Osteoblast (primary cell): ENCODE data around the gene UBR3. TPM values are rescaled to one million over a fixed set of nuclear protein-coding genes. Genes with fewer than 3 reads are reported as not detected.

ENCODE experiments used
- DNase-seq: peaks from one replicate; pipeline ENCODE4 v3.0.0; 2011; ENCODE audit warnings: low spot score, mixed read lengths; ENCODE audit not compliant: insufficient read length; ENCODE audit errors: missing footprints
- H2AFZ ChIP-seq: 2 replicates; pipeline ENCODE4 v1.6.0; 2011; ENCODE audit warnings: mild to moderate bottlenecking, low read length
- H3K27ac ChIP-seq: 2 replicates; pipeline ENCODE4 v1.5.1; 2011; ENCODE audit warnings: mild to moderate bottlenecking, low read depth, low read length, moderate library complexity
- H3K27me3 ChIP-seq: 2 replicates; pipeline ENCODE4 v1.6.0; 2012; ENCODE audit warnings: mild to moderate bottlenecking, control low read depth, inconsistent platforms, low read length, moderate library complexity; ENCODE audit not compliant: insufficient read depth
- H3K36me3 ChIP-seq: 2 replicates; pipeline ENCODE4 v1.5.1; 2011; ENCODE audit warnings: mild to moderate bottlenecking, low read length, control low read depth, moderate library complexity; ENCODE audit not compliant: insufficient read depth
- H3K4me1 ChIP-seq: 2 replicates; pipeline ENCODE4 v1.5.1; 2011; ENCODE audit warnings: mild to moderate bottlenecking, low read length, control low read depth, moderate library complexity; ENCODE audit not compliant: insufficient read depth
- H3K4me2 ChIP-seq: 2 replicates; pipeline ENCODE4 v1.6.0; 2011; ENCODE audit warnings: mild to moderate bottlenecking, low read length; ENCODE audit not compliant: insufficient read depth
- H3K4me3 ChIP-seq: fragments of 200-600 bp; sonication (generic); 3 replicates; pipeline ENCODE4 v1.5.1; 2012; ENCODE audit warnings: mild to moderate bottlenecking, low read length, inconsistent platforms; ENCODE audit not compliant: insufficient read depth
- H3K79me2 ChIP-seq: 2 replicates; pipeline ENCODE4 v1.6.0; 2012; ENCODE audit warnings: mild to moderate bottlenecking, low read length, control low read depth, inconsistent platforms; ENCODE audit not compliant: insufficient read depth
- H3K9me3 ChIP-seq: 2 replicates; pipeline ENCODE4 v1.5.1; 2011; ENCODE audit warnings: low read depth, low read length, control low read depth
- H4K20me1 ChIP-seq: 2 replicates; pipeline ENCODE4 v1.6.0; 2012; ENCODE audit warnings: mild to moderate bottlenecking, low read length, control low read depth; ENCODE audit not compliant: insufficient read depth
- CTCF ChIP-seq: IDR thresholded peaks from 2 replicates; pipeline ENCODE4 v1.5.1; 2011; ENCODE audit warnings: mild to moderate bottlenecking, low read depth, low read length, moderate library complexity; ENCODE audit errors: extremely low read depth
- total RNA-seq: library from RNA; depleted of rRNA; stranded (reverse); fragments of >200 nt; gene quantifications from 2 replicates; pipeline ENCODE4 v1.2.3, GENCODE V29; 2012

Gene UBR3
- total RNA-seq, 1 donor: 42.7 TPM

DNA sequence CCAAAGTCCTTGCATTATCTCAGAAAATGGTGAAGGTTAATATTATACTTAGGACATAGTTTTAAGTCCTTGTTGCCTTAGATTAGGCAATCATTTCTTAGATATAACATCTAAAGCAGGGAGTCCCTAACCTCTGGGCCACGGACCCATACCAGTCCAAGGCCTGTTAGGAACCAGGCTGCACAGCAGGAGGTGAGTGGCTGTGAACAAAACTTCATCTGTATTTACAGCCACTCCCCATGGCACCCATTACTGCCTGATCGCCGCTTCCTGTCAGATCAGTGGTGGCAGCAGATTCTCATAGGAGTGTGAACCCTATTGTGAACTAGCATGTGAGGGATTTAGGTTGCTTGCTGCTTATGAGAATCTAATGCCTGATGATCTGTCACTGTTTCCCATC lies 264.2 kb downstream of the UBR3 start:
- H2AFZ ChIP-seq: no peak overlapping the region
- DNase-seq: no peak
- H4K20me1 ChIP-seq: no peaks in the 10 kb centered on the region
- no peak overlapping the region for H3K27ac ChIP-seq
- no peak overlapping the region for H3K4me2 ChIP-seq
- H3K27me3 ChIP-seq: no peaks in the 10 kb centered on the region
- no peaks in the 10 kb centered on the region for H3K79me2 ChIP-seq
- TF ChIP-seq CTCF: no peak
- H3K36me3 ChIP-seq: no peaks in the 10 kb centered on the region
- no peak overlapping the region for H3K4me3 ChIP-seq
- no peaks in the 10 kb centered on the region for H3K9me3 ChIP-seq
- no peaks in the 10 kb centered on the region for H3K4me1 ChIP-seq

DNA sequence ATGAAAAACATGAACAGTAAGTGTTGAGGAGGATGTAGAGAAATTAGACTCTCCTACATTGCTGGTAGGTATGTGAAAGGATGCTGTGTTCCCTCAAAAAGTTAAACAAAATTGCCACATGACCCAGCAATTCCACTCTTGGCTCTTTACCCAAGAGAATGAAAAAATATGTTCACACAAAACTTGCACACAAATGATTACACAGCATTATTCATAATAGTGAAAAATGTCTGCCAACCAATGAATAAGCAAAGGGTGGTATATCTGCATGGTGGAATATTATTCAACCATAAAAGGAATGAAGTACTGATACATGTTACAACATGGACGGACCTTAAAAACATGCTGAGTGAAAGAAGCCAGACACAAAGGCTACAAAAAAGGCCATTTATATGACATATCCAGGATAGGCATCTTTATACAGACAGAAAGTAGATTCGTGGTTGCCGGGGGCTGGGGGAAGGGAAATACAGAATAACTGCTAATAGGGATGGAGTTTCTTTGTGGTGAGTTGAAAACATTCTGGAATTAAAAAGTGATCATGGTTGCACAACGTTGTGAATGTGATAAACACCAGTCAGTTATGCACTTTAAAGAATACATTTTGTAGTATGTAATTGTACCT lies 265.3 kb downstream of the UBR3 start:
- DNase-seq: no peak

GRCh38 chr2:170095380-170095779 lies 268.1 kb downstream of the UBR3 start:
- Histone ChIP-seq H3K36me3 (no peaks in the 10 kb centered on the region), H3K27ac (no peak overlapping the region), H3K4me1 (no peaks in the 10 kb centered on the region), H3K4me2 (no peak overlapping the region), H3K27me3 (no peaks in the 10 kb centered on the region), H3K4me3 (no peak overlapping the region), H2AFZ (no peak overlapping the region), H3K9me3 (no peaks in the 10 kb centered on the region), H3K79me2 (no peaks in the 10 kb centered on the region), H4K20me1 (no peaks in the 10 kb centered on the region)
- TF ChIP-seq CTCF: no peak
- no peak for DNase-seq

More for the DNA sequence above, 265.3 kb downstream of the UBR3 start:
- no peak overlapping the region for H3K4me3 ChIP-seq
- no peak overlapping the region for H3K27ac ChIP-seq
- H3K36me3 ChIP-seq: no peaks in the 10 kb centered on the region
- no peak for TF ChIP-seq CTCF
- H3K4me1 ChIP-seq: no peaks in the 10 kb centered on the region
- H3K9me3 ChIP-seq: no peaks in the 10 kb centered on the region
- H4K20me1 ChIP-seq: no peaks in the 10 kb centered on the region
- no peak overlapping the region for H3K4me2 ChIP-seq
- H3K27me3 ChIP-seq: no peaks in the 10 kb centered on the region
- H2AFZ ChIP-seq: no peak overlapping the region
- no peaks in the 10 kb centered on the region for H3K79me2 ChIP-seq

- no peaks in the 10 kb centered on the region for H3K27me3 ChIP-seq
- no peaks in the 10 kb centered on the region for H3K9me3 ChIP-seq
- H3K4me2 ChIP-seq: no peak overlapping the region
- no peak for TF ChIP-seq CTCF
- DNase-seq: no peak
- no peaks in the 10 kb centered on the region for H3K79me2 ChIP-seq
- no peaks in the 10 kb centered on the region for H3K4me1 ChIP-seq
- no peaks in the 10 kb centered on the region for H3K36me3 ChIP-seq
- no peaks in the 10 kb centered on the region for H4K20me1 ChIP-seq
- H2AFZ ChIP-seq: no peak overlapping the region
- no peak overlapping the region for H3K27ac ChIP-seq
- no peak overlapping the region for H3K4me3 ChIP-seq
Measured at GRCh38 chr2:170098626-170099312, 271.5 kb downstream of the UBR3 start.
